Tibial artery (tissue), 4 donors: ENCODE results near the gene KRTAP10-2.

Experiments used
- DNase-seq, 2 donors: peaks; one replicate each; pipeline ENCODE4 v3.0.0-alpha.2; 2019
- H3K27ac ChIP-seq, 2 donors: fragments of 200-600 bp; sonication (generic) in 1 of 2; 1 replicate in 1 of 2; 2 replicates in 1 of 2; pipeline ENCODE4 v1.5.1; 2018 to 2019; ENCODE audit warnings: mild to moderate bottlenecking in 1 of 2
- H3K27me3 ChIP-seq, 2 donors: fragments of 200-600 bp; sonication (generic) in 1 of 2; one replicate each; pipeline versions ENCODE4 v1.5.1 to v1.6.0; 2016 to 2019
- H3K36me3 ChIP-seq, 3 donors: fragments of 200-600 bp; sonication (generic) in 2 of 3; one replicate each; pipeline ENCODE4 v1.5.1; 2016 to 2019; ENCODE audit warnings: mild to moderate bottlenecking in 2 of 3
- H3K4me1 ChIP-seq, 4 donors: fragments of 200-600 bp; sonication (generic) in 2 of 4; 1 replicate in 3 of 4; 2 replicates in 1 of 4; pipeline ENCODE4 v1.5.1; 2016 to 2019
- H3K4me3 ChIP-seq, 2 donors: fragments of 200-600 bp; sonication (generic) in 1 of 2; 1 replicate in 1 of 2; 2 replicates in 1 of 2; pipeline ENCODE4 v1.5.1; 2018 to 2019; ENCODE audit warnings: mild to moderate bottlenecking in 2 of 2
- H3K9me3 ChIP-seq, 3 donors: fragments of 200-600 bp; sonication (generic) in 1 of 3; one replicate each; pipeline ENCODE4 v1.5.1; 2016 to 2019
- intact Hi-C: fragments of 100-400 bp; cut with DNase I; formaldehyde crosslinking; loops from one replicate; pipeline ENCODE4 v1.15.0; 2023; ENCODE audit warnings: low total_unique reads
- TF ChIP-seq, protein P1 (sequence below), 2 experiments: fragments of 200-600 bp in 1 of 2; fragments of 450-650 bp in 1 of 2; IDR thresholded peaks; one replicate each; pipeline ENCODE4 v1.5.1; 2017 to 2019; ENCODE audit warnings: antibody characterized with exemption in 2 of 2, mild to moderate bottlenecking in 1 of 2, moderate library complexity in 1 of 2

The KRTAP10-2 gene

DNA sequence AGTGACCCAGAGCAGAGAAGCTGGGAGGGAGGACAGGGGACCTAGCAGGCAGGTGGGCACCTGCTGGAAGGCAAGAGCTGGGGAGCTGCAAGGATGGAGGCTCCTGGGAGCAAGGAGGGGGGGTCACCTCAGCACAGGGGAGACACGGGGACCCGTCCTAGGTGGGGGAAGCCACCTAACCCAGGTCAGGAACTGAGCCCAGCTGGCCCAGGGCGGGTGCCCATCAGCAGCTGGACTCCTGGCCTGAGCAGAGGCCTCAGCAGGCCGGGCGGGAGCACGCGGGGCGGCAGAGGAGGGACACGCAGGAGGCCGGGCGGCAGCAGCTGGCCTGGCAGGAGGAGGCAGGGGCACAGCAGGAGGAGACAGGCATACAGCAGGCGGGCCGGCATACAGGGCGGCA is 12.3 kb downstream of the KRTAP10-2 start:
- intact Hi-C loops, result no loop called here
- Histone ChIP-seq H3K4me3 (no peak overlapping the region), H3K4me1 (no peaks in the 10 kb centered on the region), H3K27me3 (peaks cover 0 to 14% of the 10 kb centered on the region in 2 donors), H3K27ac (no peak overlapping the region), H3K9me3 (peaks cover 0 to 15% (median 0%) of the 10 kb centered on the region in 3 donors), H3K36me3 (no peaks in the 10 kb centered on the region)
- DNase-seq, result peak in 1 of 2 donors; percentile 48
- TF ChIP-seq, protein P1, sequence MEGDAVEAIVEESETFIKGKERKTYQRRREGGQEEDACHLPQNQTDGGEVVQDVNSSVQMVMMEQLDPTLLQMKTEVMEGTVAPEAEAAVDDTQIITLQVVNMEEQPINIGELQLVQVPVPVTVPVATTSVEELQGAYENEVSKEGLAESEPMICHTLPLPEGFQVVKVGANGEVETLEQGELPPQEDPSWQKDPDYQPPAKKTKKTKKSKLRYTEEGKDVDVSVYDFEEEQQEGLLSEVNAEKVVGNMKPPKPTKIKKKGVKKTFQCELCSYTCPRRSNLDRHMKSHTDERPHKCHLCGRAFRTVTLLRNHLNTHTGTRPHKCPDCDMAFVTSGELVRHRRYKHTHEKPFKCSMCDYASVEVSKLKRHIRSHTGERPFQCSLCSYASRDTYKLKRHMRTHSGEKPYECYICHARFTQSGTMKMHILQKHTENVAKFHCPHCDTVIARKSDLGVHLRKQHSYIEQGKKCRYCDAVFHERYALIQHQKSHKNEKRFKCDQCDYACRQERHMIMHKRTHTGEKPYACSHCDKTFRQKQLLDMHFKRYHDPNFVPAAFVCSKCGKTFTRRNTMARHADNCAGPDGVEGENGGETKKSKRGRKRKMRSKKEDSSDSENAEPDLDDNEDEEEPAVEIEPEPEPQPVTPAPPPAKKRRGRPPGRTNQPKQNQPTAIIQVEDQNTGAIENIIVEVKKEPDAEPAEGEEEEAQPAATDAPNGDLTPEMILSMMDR (IDR thresholded peaks at IDR 0.05), result no peak

DNA sequence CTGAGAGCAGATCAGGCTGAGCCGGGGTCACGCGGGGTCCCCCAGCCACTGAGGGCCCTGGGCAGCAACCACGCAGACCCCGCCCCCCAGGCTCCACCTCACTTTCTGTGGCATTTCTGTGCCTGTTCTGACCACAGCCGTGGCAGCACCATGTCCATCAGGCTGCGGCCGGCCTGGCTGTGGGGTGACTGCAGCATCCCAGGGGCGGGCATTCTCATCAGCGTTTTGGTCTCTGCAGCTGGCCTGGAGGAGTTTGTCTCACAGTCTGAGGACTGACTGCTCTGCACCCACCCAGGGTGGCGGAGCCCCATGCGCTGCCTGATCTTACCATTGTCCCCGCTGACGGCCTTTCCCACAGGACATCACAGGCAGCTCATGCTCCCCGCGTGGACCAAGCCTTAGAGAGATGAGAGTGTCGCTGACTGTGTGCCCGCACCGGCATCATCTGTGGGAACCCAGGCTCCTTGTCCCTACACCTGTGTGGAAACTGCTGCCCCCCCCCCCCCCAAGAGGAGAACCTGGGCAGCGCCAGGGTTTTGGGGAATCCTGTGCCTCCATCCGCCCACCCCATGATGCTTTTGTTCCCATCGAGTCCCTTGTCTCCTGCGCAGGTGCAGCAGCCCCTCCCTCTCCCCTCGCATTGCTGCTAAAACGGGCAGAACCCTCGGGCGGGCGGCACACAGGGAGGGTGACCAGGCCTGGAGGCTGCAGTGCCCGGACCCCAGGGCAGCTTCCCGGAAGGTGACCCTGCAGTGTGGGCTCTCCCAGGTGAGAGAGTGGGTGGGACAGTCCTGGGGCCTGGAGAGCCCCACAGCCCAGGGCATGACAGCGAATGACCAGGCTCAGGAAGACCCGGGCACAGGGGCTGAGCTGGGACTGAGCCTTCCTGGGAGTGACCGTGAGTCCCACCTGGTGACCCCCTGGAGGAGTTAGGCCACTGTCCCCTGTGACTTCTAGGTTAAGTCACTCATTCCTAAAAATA is 13.1 kb downstream of the KRTAP10-2 start:
- Histone ChIP-seq H3K36me3 (no peaks in the 10 kb centered on the region), H3K4me1 (no peaks in the 10 kb centered on the region), H3K4me3 (no peak overlapping the region), H3K27me3 (peaks cover 0 to 19% of the 10 kb centered on the region in 2 donors), H3K9me3 (peaks cover 0 to 9% (median 0%) of the 10 kb centered on the region in 3 donors), H3K27ac (no peak overlapping the region)
- peak; percentile 10 to 47 for DNase-seq
- intact Hi-C loops, result no loop called here
- TF ChIP-seq, protein P1 (IDR thresholded peaks at IDR 0.05), result no peak

DNA sequence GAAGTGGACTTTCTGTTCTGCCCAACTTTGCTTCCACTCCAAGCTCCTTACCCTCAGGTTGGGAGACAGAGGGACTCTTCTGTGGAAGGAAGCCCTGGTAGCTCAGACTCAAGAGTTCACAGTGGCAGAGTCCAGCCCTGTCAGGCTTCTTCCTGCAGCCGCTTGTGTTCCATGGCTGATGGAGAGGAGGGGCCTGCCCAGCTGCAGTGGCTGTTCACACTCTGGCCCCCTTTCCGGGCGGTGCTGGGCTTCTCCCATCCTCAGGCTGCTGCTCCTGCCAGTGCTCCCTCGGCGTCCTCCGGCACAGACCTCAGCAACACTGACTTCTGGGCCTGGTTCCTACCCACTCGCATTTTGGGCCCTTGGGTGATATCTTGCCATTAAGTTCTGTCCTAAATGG is 15.3 kb downstream of the KRTAP10-2 start:
- Histone ChIP-seq H3K27ac (no peak overlapping the region), H3K27me3 (peaks cover 0 to 30% of the 10 kb centered on the region in 2 donors), H3K9me3 (no peaks in the 10 kb centered on the region), H3K4me3 (no peak overlapping the region), H3K4me1 (no peaks in the 10 kb centered on the region), H3K36me3 (no peaks in the 10 kb centered on the region)
- DNase-seq, result peak in 1 of 2 donors; percentile 8
- TF ChIP-seq, protein P1 (IDR thresholded peaks at IDR 0.05), result no peak
- intact Hi-C loops, result no loop called here

DNA sequence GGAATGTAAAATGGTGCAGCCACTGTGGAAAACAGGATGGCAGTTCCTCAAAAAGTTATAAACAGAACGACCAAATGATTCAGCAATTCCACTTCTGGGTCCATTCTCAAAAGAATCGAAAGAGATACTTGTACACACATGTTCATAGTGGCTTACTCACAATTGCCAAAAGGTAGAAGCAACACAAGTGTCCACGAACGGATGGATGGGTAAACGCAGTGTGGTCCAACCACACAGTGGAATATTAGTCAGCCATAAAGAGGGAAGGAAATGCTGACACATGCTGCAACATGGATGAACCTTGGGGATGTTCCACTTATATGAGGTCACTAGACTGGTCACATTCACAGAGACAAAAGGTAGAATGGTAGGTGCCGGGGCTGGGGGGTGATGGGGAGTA is 16.6 kb downstream of the KRTAP10-2 start:
- Histone ChIP-seq H3K27ac (no peak overlapping the region), H3K27me3 (peaks cover 0 to 37% of the 10 kb centered on the region in 2 donors), H3K36me3 (no peaks in the 10 kb centered on the region), H3K9me3 (no peaks in the 10 kb centered on the region), H3K4me1 (no peaks in the 10 kb centered on the region), H3K4me3 (no peak overlapping the region)
- TF ChIP-seq, protein P1 (IDR thresholded peaks at IDR 0.05), result no peak
- intact Hi-C loops, result no loop called here
- no peak for DNase-seq

- Histone ChIP-seq H3K9me3 (no peaks in the 10 kb centered on the region), H3K36me3 (no peaks in the 10 kb centered on the region), H3K27ac (no peak overlapping the region), H3K4me1 (no peaks in the 10 kb centered on the region), H3K27me3 (peaks cover 0 to 40% of the 10 kb centered on the region in 2 donors), H3K4me3 (no peak overlapping the region)
- TF ChIP-seq, protein P1 (IDR thresholded peaks at IDR 0.05), result no peak
- intact Hi-C loops, result no loop called here
- DNase-seq, result peak; percentile 1 to 48
These were observed 17.2 kb downstream of the KRTAP10-2 start for GRCh38 chr21:44533891-44534627.
